HepG2 (cell line): ENCODE results near the gene MRPS34. TPM values are rescaled to one million over a fixed set of nuclear protein-coding genes. Genes with fewer than 3 reads are reported as not detected.

Source experiments
- AHR ChIP-seq: IDR thresholded peaks from 2 replicates; pipeline ENCODE4 v1.6.1; 2018; ENCODE audit warnings: missing genetic modification reagents, missing compliant biosample characterization
- ARID2 ChIP-seq: sonication (generic); formaldehyde crosslinking; IDR thresholded peaks from 2 replicates; pipeline ENCODE4 v1.8.1; 2022; ENCODE audit warnings: mild to moderate bottlenecking, missing genetic modification reagents, borderline replicate concordance
- ATF7 ChIP-seq, 2 experiments: fragments of 450-650 bp in 1 of 2; sonication (generic) in 1 of 2; formaldehyde crosslinking in 1 of 2; IDR thresholded peaks; 2 replicates each; pipeline versions ENCODE4 v1.4.0 to v1.6.1; 2016 to 2020; ENCODE audit warnings: antibody characterized with exemption in 1 of 2, mild to moderate bottlenecking in 1 of 2, missing genetic modification reagents in 1 of 2
- HDAC1 ChIP-seq: sonication (generic); formaldehyde crosslinking; IDR thresholded peaks from 2 replicates; pipeline ENCODE4 v1.5.1; 2020; ENCODE audit warnings: mild to moderate bottlenecking, missing genetic modification reagents
- KMT2B ChIP-seq: IDR thresholded peaks from 2 replicates; pipeline ENCODE4 v1.6.1; 2016; ENCODE audit warnings: missing genetic modification reagents, missing compliant biosample characterization
- MAFF ChIP-seq: IDR thresholded peaks from 2 replicates; pipeline ENCODE4 v1.6.1; 2011; ENCODE audit warnings: low read depth, low read length, improper control_type of control experiment
- MAZ ChIP-seq, 2 experiments: sonication (generic) in 1 of 2; formaldehyde crosslinking in 1 of 2; IDR thresholded peaks; 2 replicates each; pipeline versions ENCODE4 v1.5.0 to v1.6.1; 2012 to 2020; ENCODE audit warnings: low read depth in 2 of 2, mild to moderate bottlenecking in 2 of 2, borderline replicate concordance in 1 of 2, improper control_type of control experiment in 1 of 2, low read length in 1 of 2, missing genetic modification reagents in 1 of 2, moderate library complexity in 1 of 2
- MEIS2 ChIP-seq: sonication (generic); formaldehyde crosslinking; IDR thresholded peaks from 2 replicates; pipeline ENCODE4 v1.9.0; 2021; ENCODE audit warnings: mild to moderate bottlenecking, missing genetic modification reagents
- MZF1 ChIP-seq: sonication (generic); formaldehyde crosslinking; IDR thresholded peaks from 2 replicates; pipeline ENCODE4 v1.8.1; 2023; ENCODE audit warnings: mild to moderate bottlenecking, missing genetic modification reagents, borderline replicate concordance
- NFATC3 ChIP-seq: sonication (generic); formaldehyde crosslinking; IDR thresholded peaks from 2 replicates; pipeline ENCODE4 v1.5.1; 2020; ENCODE audit warnings: mild to moderate bottlenecking, missing genetic modification reagents
- NFKB2 ChIP-seq: sonication (generic); formaldehyde crosslinking; IDR thresholded peaks from 2 replicates; pipeline ENCODE4 v1.4.0; 2020; ENCODE audit warnings: missing genetic modification reagents, borderline replicate concordance
- REL ChIP-seq: sonication (generic); formaldehyde crosslinking; conservative IDR thresholded peaks from 2 replicates; pipeline ENCODE4 v1.8.0; 2022; ENCODE audit warnings: mild to moderate bottlenecking, missing genetic modification reagents, moderate library complexity
- SOX13 ChIP-seq, 3 experiments: fragments of 450-650 bp in 1 of 3; sonication (generic) in 1 of 3; formaldehyde crosslinking in 1 of 3; IDR thresholded peaks in 2 of 3; conservative IDR thresholded peaks in 1 of 3; 2 replicates each; pipeline versions ENCODE4 v1.5.0 to v1.6.1; 2016 to 2020; ENCODE audit warnings: antibody characterized with exemption in 1 of 3, mild to moderate bottlenecking in 1 of 3, missing compliant biosample characterization in 1 of 3, missing genetic modification reagents in 1 of 3, moderate library complexity in 1 of 3
- XRCC5 ChIP-seq: fragments of 200-400 bp; formaldehyde crosslinking; optimal IDR thresholded peaks from 2 replicates; pipeline ENCODE3; 2017; ENCODE audit warnings: mild to moderate bottlenecking, low read length
- ZBTB1 ChIP-seq: sonication (generic); formaldehyde crosslinking; IDR thresholded peaks from 2 replicates; pipeline ENCODE4 v1.4.0; 2020; ENCODE audit warnings: missing genetic modification reagents, borderline replicate concordance
- ZNF260 ChIP-seq: sonication (generic); formaldehyde crosslinking; IDR thresholded peaks from 2 replicates; pipeline ENCODE4 v1.4.0; 2020; ENCODE audit warnings: missing genetic modification reagents, low read depth, mild to moderate bottlenecking, borderline replicate concordance
- ZNF274 ChIP-seq: sonication (generic); formaldehyde crosslinking; IDR thresholded peaks from 2 replicates; pipeline ENCODE4 v1.5.1; 2020; ENCODE audit warnings: mild to moderate bottlenecking, missing genetic modification reagents
- ZNF501 ChIP-seq: sonication (generic); formaldehyde crosslinking; IDR thresholded peaks from 2 replicates; pipeline ENCODE4 v1.5.1; 2020; ENCODE audit warnings: mild to moderate bottlenecking, moderate library complexity, missing genetic modification reagents
- ZNF577 ChIP-seq: sonication (generic); formaldehyde crosslinking; IDR thresholded peaks from 2 replicates; pipeline ENCODE4 v1.4.0; 2020; ENCODE audit warnings: mild to moderate bottlenecking, low read depth, missing genetic modification reagents, borderline replicate concordance
- ZNF629 ChIP-seq: sonication (generic); formaldehyde crosslinking; conservative IDR thresholded peaks from 2 replicates; pipeline ENCODE4 v1.5.0; 2020; ENCODE audit warnings: missing genetic modification reagents
- ZNF737 ChIP-seq: sonication (generic); formaldehyde crosslinking; IDR thresholded peaks from 2 replicates; pipeline ENCODE4 v1.5.0; 2020; ENCODE audit warnings: missing genetic modification reagents, mild to moderate bottlenecking, borderline replicate concordance
- ZNF841 ChIP-seq: sonication (generic); formaldehyde crosslinking; IDR thresholded peaks from 2 replicates; pipeline ENCODE4 v1.8.1; 2023; ENCODE audit warnings: missing genetic modification reagents, borderline replicate concordance
- polyA plus RNA-seq, 8 experiments: library from polyadenylated mRNA; depleted of rRNA in 3 of 8; stranded (reverse) in 7 of 8; unstranded in 1 of 8; fragments of >200 nt; fragmentation: Illumina TruSeq in 4 of 8; extraction: Trizol in 4 of 8; gene quantifications; 2 replicates each; pipeline versions ENCODE4 v1.2.1 to v1.2.3, GENCODE V29; 2011 to 2016; ENCODE audit warnings: low read depth in 4 of 8, missing spikeins in 1 of 8, mixed read lengths in 1 of 8; ENCODE audit not compliant: insufficient read depth in 1 of 8
- total RNA-seq, 5 experiments: library from RNA; depleted of rRNA; stranded (reverse); fragments of >200 nt; fragmentation: Illumina TruSeq; extraction: Trizol; gene quantifications; 2 replicates each; pipeline ENCODE4 v1.2.3, GENCODE V29; 2016; ENCODE audit warnings: low read depth in 1 of 5
- TF ChIP-seq, protein P1 (sequence below): IDR thresholded peaks from 2 replicates; pipeline ENCODE4 v1.4.0; 2020; ENCODE audit warnings: mild to moderate bottlenecking, missing genetic modification reagents
- TF ChIP-seq, protein P2 (sequence below): IDR thresholded peaks from 2 replicates; pipeline ENCODE4 v1.6.1; 2012; ENCODE audit warnings: inconsistent platforms
- TF ChIP-seq, protein P3 (sequence below): sonication (generic); formaldehyde crosslinking; IDR thresholded peaks from 2 replicates; pipeline ENCODE4 v1.8.0; 2022; ENCODE audit warnings: mild to moderate bottlenecking, missing genetic modification reagents, moderate library complexity

MRPS34 gene
- total and polyA plus RNA-seq, 2 of the 13 experiments (the other 11 are each of a cell fraction or from before 2014, with no cell fraction given) = 63.5 to 131 TPM

DNA sequence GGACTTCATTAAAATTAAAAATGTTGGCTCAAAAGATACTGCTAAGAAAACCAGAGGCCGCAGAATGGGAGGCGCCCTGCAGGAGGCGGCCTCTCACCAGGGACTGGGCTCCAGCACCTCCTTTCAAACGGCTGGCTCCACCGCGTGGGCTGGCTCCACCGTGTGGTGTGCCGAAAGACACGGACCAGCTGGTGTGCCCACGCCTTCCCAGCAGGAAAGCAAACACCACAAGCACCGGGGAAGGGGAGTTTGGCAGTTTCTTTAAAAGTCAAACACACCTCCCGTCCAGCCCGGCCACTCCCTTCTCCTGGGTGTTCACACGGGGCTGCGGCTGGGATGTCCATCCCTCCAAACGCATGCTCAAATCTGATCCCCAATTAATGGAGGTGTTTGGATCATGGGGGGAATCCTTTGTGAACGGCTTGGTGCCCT, 39.8 kb upstream of the MRPS34 start (continued):
- TF ChIP-seq, protein P1, sequence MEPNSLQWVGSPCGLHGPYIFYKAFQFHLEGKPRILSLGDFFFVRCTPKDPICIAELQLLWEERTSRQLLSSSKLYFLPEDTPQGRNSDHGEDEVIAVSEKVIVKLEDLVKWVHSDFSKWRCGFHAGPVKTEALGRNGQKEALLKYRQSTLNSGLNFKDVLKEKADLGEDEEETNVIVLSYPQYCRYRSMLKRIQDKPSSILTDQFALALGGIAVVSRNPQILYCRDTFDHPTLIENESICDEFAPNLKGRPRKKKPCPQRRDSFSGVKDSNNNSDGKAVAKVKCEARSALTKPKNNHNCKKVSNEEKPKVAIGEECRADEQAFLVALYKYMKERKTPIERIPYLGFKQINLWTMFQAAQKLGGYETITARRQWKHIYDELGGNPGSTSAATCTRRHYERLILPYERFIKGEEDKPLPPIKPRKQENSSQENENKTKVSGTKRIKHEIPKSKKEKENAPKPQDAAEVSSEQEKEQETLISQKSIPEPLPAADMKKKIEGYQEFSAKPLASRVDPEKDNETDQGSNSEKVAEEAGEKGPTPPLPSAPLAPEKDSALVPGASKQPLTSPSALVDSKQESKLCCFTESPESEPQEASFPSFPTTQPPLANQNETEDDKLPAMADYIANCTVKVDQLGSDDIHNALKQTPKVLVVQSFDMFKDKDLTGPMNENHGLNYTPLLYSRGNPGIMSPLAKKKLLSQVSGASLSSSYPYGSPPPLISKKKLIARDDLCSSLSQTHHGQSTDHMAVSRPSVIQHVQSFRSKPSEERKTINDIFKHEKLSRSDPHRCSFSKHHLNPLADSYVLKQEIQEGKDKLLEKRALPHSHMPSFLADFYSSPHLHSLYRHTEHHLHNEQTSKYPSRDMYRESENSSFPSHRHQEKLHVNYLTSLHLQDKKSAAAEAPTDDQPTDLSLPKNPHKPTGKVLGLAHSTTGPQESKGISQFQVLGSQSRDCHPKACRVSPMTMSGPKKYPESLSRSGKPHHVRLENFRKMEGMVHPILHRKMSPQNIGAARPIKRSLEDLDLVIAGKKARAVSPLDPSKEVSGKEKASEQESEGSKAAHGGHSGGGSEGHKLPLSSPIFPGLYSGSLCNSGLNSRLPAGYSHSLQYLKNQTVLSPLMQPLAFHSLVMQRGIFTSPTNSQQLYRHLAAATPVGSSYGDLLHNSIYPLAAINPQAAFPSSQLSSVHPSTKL (CRISPR knock-in tag) = peak; percentile 39; the same call in 1 of the 2 replicates
- TF ChIP-seq ZNF841 (CRISPR knock-in tag) = no peak
- no peak for TF ChIP-seq NFATC3 (CRISPR knock-in tag)
- TF ChIP-seq ZNF260 = no peak
- peak; percentile 46; the same call in 1 of the 2 replicates for TF ChIP-seq AHR (CRISPR knock-in tag)
- TF ChIP-seq ZNF577 (CRISPR knock-in tag) = no peak
- peak; percentile 58; the same call in 1 of the 2 replicates for TF ChIP-seq NFKB2 (CRISPR knock-in tag)
- TF ChIP-seq MAFF = no peak
- TF ChIP-seq XRCC5 = peak; percentile 91
- no peak for TF ChIP-seq ZNF274 (CRISPR knock-in tag)
- TF ChIP-seq ATF7 (IDR thresholded peaks at IDR 0.05) = no peak
- TF ChIP-seq ATF7 (CRISPR knock-in tag; IDR thresholded peaks at IDR 0.05) = no peak
- TF ChIP-seq ZBTB1 (CRISPR knock-in tag) = no peak
- no peak for TF ChIP-seq REL (CRISPR knock-in tag)
- TF ChIP-seq ZNF737 (CRISPR knock-in tag) = no peak
- TF ChIP-seq KMT2B (CRISPR knock-in tag) = no peak
- TF ChIP-seq, protein P2, sequence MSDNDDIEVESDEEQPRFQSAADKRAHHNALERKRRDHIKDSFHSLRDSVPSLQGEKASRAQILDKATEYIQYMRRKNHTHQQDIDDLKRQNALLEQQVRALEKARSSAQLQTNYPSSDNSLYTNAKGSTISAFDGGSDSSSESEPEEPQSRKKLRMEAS = peak; percentile 78
- TF ChIP-seq, protein P3, sequence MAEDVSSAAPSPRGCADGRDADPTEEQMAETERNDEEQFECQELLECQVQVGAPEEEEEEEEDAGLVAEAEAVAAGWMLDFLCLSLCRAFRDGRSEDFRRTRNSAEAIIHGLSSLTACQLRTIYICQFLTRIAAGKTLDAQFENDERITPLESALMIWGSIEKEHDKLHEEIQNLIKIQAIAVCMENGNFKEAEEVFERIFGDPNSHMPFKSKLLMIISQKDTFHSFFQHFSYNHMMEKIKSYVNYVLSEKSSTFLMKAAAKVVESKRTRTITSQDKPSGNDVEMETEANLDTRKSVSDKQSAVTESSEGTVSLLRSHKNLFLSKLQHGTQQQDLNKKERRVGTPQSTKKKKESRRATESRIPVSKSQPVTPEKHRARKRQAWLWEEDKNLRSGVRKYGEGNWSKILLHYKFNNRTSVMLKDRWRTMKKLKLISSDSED (CRISPR knock-in tag) = no peak
- peak; percentile 32; the same call in 1 of the 2 replicates for TF ChIP-seq MEIS2 (CRISPR knock-in tag)
- no peak for TF ChIP-seq MZF1 (CRISPR knock-in tag)
- TF ChIP-seq HDAC1 (CRISPR knock-in tag) = peak; percentile 36; the same call in 1 of the 2 replicates
- no peak for TF ChIP-seq SOX13 (IDR thresholded peaks at IDR 0.05)
- TF ChIP-seq SOX13 (CRISPR knock-in tag; conservative IDR thresholded peaks at IDR 0.05 in 1 of 2, IDR thresholded peaks at IDR 0.05 in 1 of 2) = 0 out of 4 replicates have a peak, but pooled peaks of 1 of the 2 experiments have one; percentile 34
- no peak for TF ChIP-seq MAZ (IDR thresholded peaks at IDR 0.05; ENCODE audit: borderline replicate concordance, low read depth, low read length)
- no peak for TF ChIP-seq MAZ (CRISPR knock-in tag; IDR thresholded peaks at IDR 0.05; ENCODE audit: low read depth)
- no peak for TF ChIP-seq ARID2 (CRISPR knock-in tag)
- TF ChIP-seq ZNF501 (CRISPR knock-in tag) = peak; percentile 66; the same call in 1 of the 2 replicates
- TF ChIP-seq ZNF629 = no peak
